ENCODE measurements around the gene ZFP36L2.

ZFP36L2 gene

DNA sequence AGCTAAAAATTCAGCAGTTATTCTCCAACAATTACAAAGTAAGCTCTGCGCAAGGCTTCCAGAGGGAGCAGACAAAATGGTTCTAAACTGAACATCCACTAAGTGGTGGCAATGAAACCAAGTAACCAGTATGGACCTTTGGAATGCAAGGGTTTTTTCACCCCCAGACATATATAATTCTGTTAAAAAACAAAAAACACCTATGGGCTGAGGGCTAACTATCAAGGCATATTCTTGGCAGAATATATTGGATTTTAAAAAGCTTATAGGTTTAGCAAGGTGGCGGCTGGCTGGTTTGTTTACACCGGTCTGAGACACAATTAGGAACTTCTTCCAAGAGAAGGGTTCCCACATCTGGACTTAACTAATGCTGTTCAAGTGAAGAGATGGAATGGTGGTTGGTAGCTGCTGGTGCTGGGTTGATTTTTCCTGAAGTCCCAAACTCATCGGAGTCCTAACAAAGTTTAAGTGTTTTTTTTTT is 2.8 kb downstream of the ZFP36L2 start:
- peak overlapping the region; percentile 90 for H3K4me3 ChIP-seq (ENCODE audit: low read length)
- TF ChIP-seq, protein P1, sequence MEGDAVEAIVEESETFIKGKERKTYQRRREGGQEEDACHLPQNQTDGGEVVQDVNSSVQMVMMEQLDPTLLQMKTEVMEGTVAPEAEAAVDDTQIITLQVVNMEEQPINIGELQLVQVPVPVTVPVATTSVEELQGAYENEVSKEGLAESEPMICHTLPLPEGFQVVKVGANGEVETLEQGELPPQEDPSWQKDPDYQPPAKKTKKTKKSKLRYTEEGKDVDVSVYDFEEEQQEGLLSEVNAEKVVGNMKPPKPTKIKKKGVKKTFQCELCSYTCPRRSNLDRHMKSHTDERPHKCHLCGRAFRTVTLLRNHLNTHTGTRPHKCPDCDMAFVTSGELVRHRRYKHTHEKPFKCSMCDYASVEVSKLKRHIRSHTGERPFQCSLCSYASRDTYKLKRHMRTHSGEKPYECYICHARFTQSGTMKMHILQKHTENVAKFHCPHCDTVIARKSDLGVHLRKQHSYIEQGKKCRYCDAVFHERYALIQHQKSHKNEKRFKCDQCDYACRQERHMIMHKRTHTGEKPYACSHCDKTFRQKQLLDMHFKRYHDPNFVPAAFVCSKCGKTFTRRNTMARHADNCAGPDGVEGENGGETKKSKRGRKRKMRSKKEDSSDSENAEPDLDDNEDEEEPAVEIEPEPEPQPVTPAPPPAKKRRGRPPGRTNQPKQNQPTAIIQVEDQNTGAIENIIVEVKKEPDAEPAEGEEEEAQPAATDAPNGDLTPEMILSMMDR (conservative IDR thresholded peaks at IDR 0.05; ENCODE audit: low read depth, low read length), result no peak
- DNase-seq (ENCODE audit: low read depth), result no peak

DNA sequence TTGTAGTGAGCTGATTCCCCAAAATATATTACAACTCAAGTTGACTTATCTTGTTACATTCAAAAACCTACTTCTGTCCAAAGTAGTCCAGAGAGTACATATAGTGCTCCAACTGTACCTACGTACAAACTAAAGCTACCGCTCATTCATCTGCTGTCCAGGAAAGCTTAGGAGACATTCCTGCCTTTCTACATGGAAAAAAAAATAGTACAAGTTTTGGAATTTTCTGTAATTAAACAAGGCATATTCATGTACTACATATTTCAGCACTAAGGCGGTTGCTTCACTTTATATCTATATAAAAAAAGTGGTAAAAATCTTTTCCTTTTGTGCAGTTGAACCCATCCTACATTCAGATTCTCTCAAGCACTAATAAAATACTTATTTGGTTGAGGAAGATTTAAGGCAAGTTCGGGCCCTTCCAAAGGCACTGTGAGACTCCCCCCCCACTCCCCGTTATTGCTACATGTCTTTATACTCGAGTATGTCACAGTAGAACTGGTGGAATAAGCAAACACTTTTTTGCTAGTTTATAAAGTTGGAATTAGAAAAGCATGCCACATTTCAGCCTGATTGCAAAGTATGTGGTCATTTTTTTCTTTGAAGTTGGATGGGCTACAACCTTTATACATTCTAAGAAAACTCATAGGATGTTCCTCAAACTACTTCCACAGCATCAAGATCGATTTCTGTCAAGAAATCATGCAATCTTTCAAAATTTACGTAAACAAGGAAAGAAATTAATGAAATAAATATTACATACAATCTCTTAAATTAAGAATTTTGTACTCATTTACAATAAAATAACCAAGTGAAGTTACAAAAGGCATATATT is 3.7 kb downstream of the ZFP36L2 start:
- peak overlapping the region; percentile 90 for H3K4me3 ChIP-seq (ENCODE audit: low read length)
- TF ChIP-seq, protein P1 (conservative IDR thresholded peaks at IDR 0.05; ENCODE audit: low read depth, low read length), result no peak
- DNase-seq (ENCODE audit: low read depth), result no peak

DNA sequence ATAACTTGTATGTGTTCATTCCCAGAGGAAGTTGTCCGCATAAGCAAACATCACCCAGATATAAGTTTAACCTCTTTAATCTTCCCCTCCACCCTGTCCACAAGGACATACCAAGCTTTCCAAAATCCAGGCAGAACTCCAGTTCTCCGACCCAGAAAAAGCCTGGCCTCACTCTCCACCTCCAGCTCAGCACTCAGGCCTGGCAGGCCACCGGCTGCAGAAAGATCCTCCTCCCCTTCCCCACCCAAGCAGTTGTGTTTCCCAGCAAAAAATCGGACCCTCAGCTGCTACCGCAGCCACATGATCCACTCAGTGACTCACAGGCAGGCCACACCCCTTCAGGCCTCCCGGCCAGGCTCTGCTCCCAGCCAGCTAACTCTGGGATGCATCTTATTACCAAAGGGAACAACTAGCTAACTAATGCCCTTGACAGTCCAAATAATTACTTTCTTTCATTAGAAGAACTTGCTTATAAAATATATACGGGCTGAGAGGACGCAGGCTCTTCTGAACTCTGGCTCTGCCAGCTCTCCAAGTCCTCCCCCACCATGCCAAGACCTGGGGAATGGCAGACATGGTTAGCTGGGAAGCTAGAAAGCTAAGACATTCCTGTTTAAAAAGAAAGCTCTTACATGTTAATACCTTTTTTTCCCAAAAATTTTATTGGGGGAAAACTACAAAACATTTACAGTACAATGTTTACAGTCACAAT is 4.5 kb downstream of the ZFP36L2 start:
- DNase-seq (ENCODE audit: low read depth), result peak; percentile 91
- H3K4me3 ChIP-seq (ENCODE audit: low read length), result peak overlapping the region; percentile 90
- TF ChIP-seq, protein P1 (conservative IDR thresholded peaks at IDR 0.05; ENCODE audit: low read depth, low read length), result no peak

DNA sequence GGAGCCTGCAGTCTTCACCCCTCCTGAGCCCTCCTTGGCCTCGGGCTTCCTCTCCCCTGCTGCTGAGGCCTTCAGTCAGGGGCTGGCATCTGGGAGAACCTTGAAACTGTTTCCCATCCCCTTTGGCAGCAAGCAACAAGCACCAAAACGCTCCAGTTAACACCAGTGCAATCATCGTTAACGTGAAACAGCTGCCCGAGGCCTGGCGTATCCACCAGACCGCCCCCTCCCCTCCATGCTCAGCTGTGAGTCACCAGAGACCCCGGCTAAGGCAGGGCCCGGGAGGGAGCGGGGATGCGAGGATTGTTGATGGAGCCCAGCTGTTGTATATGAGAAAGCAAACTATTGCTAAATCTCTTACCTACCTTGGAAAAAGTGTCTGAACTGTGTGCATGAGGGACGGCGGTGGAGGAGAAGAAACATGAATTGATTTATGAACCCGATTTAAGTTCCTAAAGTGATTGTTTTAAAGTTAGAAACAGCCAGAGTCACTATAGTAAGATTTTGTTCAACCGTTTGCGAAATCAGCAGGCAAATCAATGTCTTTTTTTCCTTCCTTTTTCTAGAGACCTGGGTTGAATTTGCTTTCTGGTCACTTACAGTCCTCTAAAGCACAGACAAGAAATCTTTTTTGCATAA is 5.2 kb downstream of the ZFP36L2 start:
- peak overlapping the region; percentile 90 for H3K4me3 ChIP-seq (ENCODE audit: low read length)
- TF ChIP-seq, protein P1 (conservative IDR thresholded peaks at IDR 0.05; ENCODE audit: low read depth, low read length), result no peak
- no peak for DNase-seq (ENCODE audit: low read depth)

DNA sequence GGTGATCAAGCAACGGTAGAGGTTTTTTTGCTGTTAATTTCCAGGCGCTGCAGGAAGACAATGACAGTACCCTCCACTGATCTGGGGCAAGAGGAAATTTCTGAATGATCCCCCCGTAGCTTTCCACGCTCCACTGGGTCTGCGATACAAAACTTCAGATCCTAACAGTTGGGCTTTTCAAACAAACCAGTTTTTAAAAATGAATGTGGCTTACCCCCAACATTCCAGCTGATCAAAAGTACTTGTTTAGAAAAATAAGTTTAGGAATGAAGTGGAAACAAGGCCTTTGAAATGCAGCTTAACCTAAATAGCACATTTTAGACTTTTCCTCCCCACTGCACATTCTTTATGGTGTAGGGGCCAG is 5.7 kb downstream of the ZFP36L2 start:
- TF ChIP-seq, protein P1 (conservative IDR thresholded peaks at IDR 0.05; ENCODE audit: low read depth, low read length), result no peak
- no peak for DNase-seq (ENCODE audit: low read depth)
- H3K4me3 ChIP-seq (ENCODE audit: low read length), result peak overlapping the region; percentile 90

DNA sequence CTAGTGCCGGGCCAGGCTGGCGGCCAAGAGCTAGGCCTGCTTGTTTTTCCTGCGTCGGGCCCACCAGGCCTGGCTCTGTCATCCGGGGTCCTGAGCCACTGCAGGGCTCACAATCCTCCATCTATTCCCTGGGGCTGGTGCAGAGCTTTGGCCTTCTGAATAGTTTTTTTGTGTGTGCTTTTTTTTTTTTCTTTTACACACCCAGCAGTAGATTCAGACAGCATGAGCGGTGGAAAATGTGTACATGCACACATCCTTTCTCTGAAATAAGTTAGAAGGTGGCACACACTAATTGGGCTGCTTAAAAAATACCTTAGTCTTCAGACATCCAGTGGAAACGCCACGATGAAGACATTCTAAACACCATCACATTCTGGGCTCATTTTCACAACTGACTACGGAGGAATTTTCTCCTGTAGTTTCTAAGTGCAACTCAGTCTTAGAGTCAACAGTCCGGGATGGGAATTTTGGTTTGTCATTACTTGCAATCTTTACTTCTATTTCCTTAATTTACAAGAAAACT is 6.1 kb downstream of the ZFP36L2 start:
- peak overlapping the region; percentile 90 for H3K4me3 ChIP-seq (ENCODE audit: low read length)
- TF ChIP-seq, protein P1 (conservative IDR thresholded peaks at IDR 0.05; ENCODE audit: low read depth, low read length), result no peak
- DNase-seq (ENCODE audit: low read depth), result no peak

All from retinal pigment epithelial cell (primary cell).